Upper lobe of right lung (tissue), 1 donor: ENCODE results near the gene HS6ST3. TPM values are rescaled to one million over a fixed set of nuclear protein-coding genes. Genes with fewer than 3 reads are reported as not detected.

Source experiments
- ATAC-seq: fragments of 200-7000 bp; cut with Tn5 transposase; one replicate; pipeline ENCODE4 v1.9.1; 2020; ENCODE audit warnings: mild to moderate bottlenecking, moderate library complexity
- DNase-seq: peaks from one replicate; pipeline ENCODE4 v3.0.0-alpha.2; 2020
- H3K27ac ChIP-seq: fragments of 200-600 bp; one replicate; pipeline ENCODE4 v1.8.0; 2022
- H3K27me3 ChIP-seq: fragments of 200-600 bp; one replicate; pipeline ENCODE4 v1.8.0; 2022; ENCODE audit warnings: mild to moderate bottlenecking
- H3K36me3 ChIP-seq: fragments of 200-600 bp; one replicate; pipeline ENCODE4 v1.8.0; 2022
- H3K4me1 ChIP-seq: fragments of 200-600 bp; one replicate; pipeline ENCODE4 v1.8.0; 2022
- H3K4me3 ChIP-seq: fragments of 200-600 bp; one replicate; pipeline ENCODE4 v1.8.0; 2022; ENCODE audit warnings: mild to moderate bottlenecking
- H3K9me3 ChIP-seq: fragments of 200-600 bp; one replicate; pipeline ENCODE4 v1.8.0; 2022
- CTCF ChIP-seq: fragments of 200-600 bp; IDR thresholded peaks from one replicate; pipeline ENCODE4 v1.8.0; 2022; ENCODE audit warnings: antibody characterized with exemption
- intact Hi-C: fragments of 100-400 bp; cut with DNase I; formaldehyde crosslinking; loops from one replicate; pipeline ENCODE4 v1.11.0; 2022
- total RNA-seq: library from RNA; stranded (reverse); fragmentation: NEBNext Ultra II Directional; extraction: Animal tissue kit (Norgen Biotek cat#: 25700); gene quantifications from one replicate; pipeline ENCODE4 v1.2.1, GENCODE V29; 2021
- donor health status: DM: no; HTN: yes; CAD: no; lungs with severe emphysema.

The HS6ST3 gene
- total RNA-seq, 1 donor from 2014 or later: not detected

- Histone ChIP-seq H3K27ac (no peak overlapping the region), H3K27me3 (no peaks in the 10 kb centered on the region), H3K4me1 (no peaks in the 10 kb centered on the region), H3K4me3 (no peak overlapping the region), H3K36me3 (no peaks in the 10 kb centered on the region), H3K9me3 (no peaks in the 10 kb centered on the region)
- DNase-seq (no peak), ATAC-seq (no peak)
- TF ChIP-seq CTCF: no peak
- intact Hi-C loops: no loop called here
Observed at GRCh38 chr13:96844616-96845015, 754.7 kb downstream of the HS6ST3 start.

GRCh38 chr13:96848286-96848685, 758.4 kb downstream of the HS6ST3 start:
- no peak for ATAC-seq
- Histone ChIP-seq H3K36me3 (no peaks in the 10 kb centered on the region), H3K4me3 (no peak overlapping the region), H3K9me3 (no peaks in the 10 kb centered on the region), H3K27me3 (no peaks in the 10 kb centered on the region), H3K4me1 (no peaks in the 10 kb centered on the region), H3K27ac (no peak overlapping the region)
- intact Hi-C loops: no loop called here
- DNase-seq: no peak
- no peak for TF ChIP-seq CTCF

- no peaks in the 10 kb centered on the region for H3K27me3 ChIP-seq
- ATAC-seq: no peak
- no peak for TF ChIP-seq CTCF
- no peaks in the 10 kb centered on the region for H3K4me1 ChIP-seq
- intact Hi-C loops: no loop called here
- no peak overlapping the region for H3K4me3 ChIP-seq
- H3K36me3 ChIP-seq: no peaks in the 10 kb centered on the region
- no peaks in the 10 kb centered on the region for H3K9me3 ChIP-seq
- no peak overlapping the region for H3K27ac ChIP-seq
- DNase-seq: no peak
Observed at GRCh38 chr13:96849091-96849490, 759.2 kb downstream of the HS6ST3 start.

- no peak for TF ChIP-seq CTCF
- Histone ChIP-seq H3K36me3 (no peaks in the 10 kb centered on the region), H3K9me3 (no peaks in the 10 kb centered on the region), H3K27me3 (no peaks in the 10 kb centered on the region), H3K4me1 (no peaks in the 10 kb centered on the region), H3K27ac (no peak overlapping the region), H3K4me3 (no peak overlapping the region)
- intact Hi-C loops: no loop called here
- no peak for ATAC-seq
- DNase-seq: no peak
Observed at GRCh38 chr13:96850538-96851145, 760.7 kb downstream of the HS6ST3 start.

- no peak overlapping the region for H3K4me3 ChIP-seq
- no peak overlapping the region for H3K27ac ChIP-seq
- H3K9me3 ChIP-seq: no peaks in the 10 kb centered on the region
- intact Hi-C loops: no loop called here
- no peak for DNase-seq
- no peak for ATAC-seq
- no peaks in the 10 kb centered on the region for H3K27me3 ChIP-seq
- no peak for TF ChIP-seq CTCF
- H3K4me1 ChIP-seq: no peaks in the 10 kb centered on the region
- H3K36me3 ChIP-seq: no peaks in the 10 kb centered on the region
Observed at GRCh38 chr13:96851856-96852445, 762.0 kb downstream of the HS6ST3 start.
